HL-60 (cell line): ENCODE measurements around the gene ASS1.

Experiments used
- CTCF ChIP-seq: IDR thresholded peaks from one replicate; pipeline ENCODE4 v1.5.1; 2011; ENCODE audit warnings: low read length, control low read depth, inconsistent platforms; ENCODE audit not compliant: insufficient read depth
- GABPA ChIP-seq: IDR thresholded peaks from 2 replicates; pipeline ENCODE4 v1.6.1; 2012; ENCODE audit warnings: low read depth
- POLR2AphosphoS5 ChIP-seq: IDR thresholded peaks from 2 replicates; pipeline ENCODE4 v1.6.1; 2012; ENCODE audit warnings: low read depth
- REST ChIP-seq: IDR thresholded peaks from 2 replicates; pipeline ENCODE4 v1.6.1; 2012; ENCODE audit warnings: low read depth; ENCODE audit not compliant: insufficient replicate concordance
- SPI1 ChIP-seq: IDR thresholded peaks from 2 replicates; pipeline ENCODE4 v1.6.1; 2012; ENCODE audit warnings: low read depth, mild to moderate bottlenecking, borderline replicate concordance

GRCh38 chr9:130422546-130422945 lies 22.2 kb upstream of the ASS1 start:
- TF ChIP-seq CTCF (no peak), GABPA (no peak), POLR2AphosphoS5 (no peak), SPI1 (no peak), REST (no peak)
